Bronchial epithelial cell (primary cell): ENCODE measurements around the gene KRTCAP3. TPM values are rescaled to one million over a fixed set of nuclear protein-coding genes. Genes with fewer than 3 reads are reported as not detected.

ENCODE experiments used
- DNase-seq: peaks from one replicate; pipeline ENCODE4 v3.0.0-alpha.2; 2010; ENCODE audit warnings: low read depth
- FAIRE-seq: peaks from 2 replicates; lab custom pipeline; 2011; peaks lifted over from hg19 to GRCh38; lab: Jason Lieb, UNC
- H3K27me3 ChIP-seq: 2 replicates; pipeline ENCODE4 v1.5.1; 2011; ENCODE audit warnings: low read length; ENCODE audit not compliant: control insufficient read depth, insufficient read depth
- H3K36me3 ChIP-seq: 2 replicates; pipeline ENCODE4 v1.5.1; 2011; ENCODE audit warnings: low read length; ENCODE audit not compliant: control insufficient read depth, insufficient read depth
- H3K4me3 ChIP-seq: 2 replicates; pipeline ENCODE4 v1.5.1; 2011; ENCODE audit warnings: mild to moderate bottlenecking, low read depth, low read length, control low read depth
- total RNA-seq: library from RNA; depleted of rRNA; stranded (reverse); fragments of >200 nt; gene quantifications from 2 replicates; pipeline ENCODE4 v1.2.1, GENCODE V29; 2014
- TF ChIP-seq, protein P1 (sequence below): IDR thresholded peaks from 2 replicates; pipeline ENCODE4 v1.5.1; 2011; ENCODE audit warnings: mild to moderate bottlenecking, moderate library complexity, low read length, control low read depth, inconsistent platforms; ENCODE audit not compliant: insufficient read depth, severe bottlenecking

KRTCAP3 gene
- total RNA-seq, 1 donor from 2014 or later: 28.4 TPM

DNA sequence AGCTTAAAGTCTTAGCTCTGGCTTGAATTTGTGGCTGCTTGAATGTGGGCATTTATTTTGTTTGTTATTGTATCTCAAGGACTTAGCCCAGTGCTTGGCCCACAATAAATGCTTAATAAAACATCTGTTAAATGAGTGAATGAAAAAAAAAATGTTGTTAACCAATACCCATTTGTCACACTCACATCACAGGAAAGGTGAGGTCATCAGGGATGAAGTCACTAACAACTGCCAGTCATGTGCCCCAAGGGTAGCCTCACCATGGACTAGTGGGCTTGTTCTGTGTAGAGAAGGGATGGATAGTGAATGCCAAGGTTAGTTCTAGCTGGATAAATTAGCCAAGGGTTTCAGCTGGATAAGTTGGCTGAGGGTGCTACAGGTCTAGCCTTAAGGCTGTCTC, 10.8 kb upstream of the KRTCAP3 start:
- peaks cover 21% of the 10 kb centered on the region for H3K36me3 ChIP-seq
- H3K4me3 ChIP-seq: no peak overlapping the region
- H3K27me3 ChIP-seq: no peaks in the 10 kb centered on the region
- peak; percentile 86 for DNase-seq
- TF ChIP-seq, protein P1, sequence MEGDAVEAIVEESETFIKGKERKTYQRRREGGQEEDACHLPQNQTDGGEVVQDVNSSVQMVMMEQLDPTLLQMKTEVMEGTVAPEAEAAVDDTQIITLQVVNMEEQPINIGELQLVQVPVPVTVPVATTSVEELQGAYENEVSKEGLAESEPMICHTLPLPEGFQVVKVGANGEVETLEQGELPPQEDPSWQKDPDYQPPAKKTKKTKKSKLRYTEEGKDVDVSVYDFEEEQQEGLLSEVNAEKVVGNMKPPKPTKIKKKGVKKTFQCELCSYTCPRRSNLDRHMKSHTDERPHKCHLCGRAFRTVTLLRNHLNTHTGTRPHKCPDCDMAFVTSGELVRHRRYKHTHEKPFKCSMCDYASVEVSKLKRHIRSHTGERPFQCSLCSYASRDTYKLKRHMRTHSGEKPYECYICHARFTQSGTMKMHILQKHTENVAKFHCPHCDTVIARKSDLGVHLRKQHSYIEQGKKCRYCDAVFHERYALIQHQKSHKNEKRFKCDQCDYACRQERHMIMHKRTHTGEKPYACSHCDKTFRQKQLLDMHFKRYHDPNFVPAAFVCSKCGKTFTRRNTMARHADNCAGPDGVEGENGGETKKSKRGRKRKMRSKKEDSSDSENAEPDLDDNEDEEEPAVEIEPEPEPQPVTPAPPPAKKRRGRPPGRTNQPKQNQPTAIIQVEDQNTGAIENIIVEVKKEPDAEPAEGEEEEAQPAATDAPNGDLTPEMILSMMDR: no peak
- no peak for FAIRE-seq

DNA sequence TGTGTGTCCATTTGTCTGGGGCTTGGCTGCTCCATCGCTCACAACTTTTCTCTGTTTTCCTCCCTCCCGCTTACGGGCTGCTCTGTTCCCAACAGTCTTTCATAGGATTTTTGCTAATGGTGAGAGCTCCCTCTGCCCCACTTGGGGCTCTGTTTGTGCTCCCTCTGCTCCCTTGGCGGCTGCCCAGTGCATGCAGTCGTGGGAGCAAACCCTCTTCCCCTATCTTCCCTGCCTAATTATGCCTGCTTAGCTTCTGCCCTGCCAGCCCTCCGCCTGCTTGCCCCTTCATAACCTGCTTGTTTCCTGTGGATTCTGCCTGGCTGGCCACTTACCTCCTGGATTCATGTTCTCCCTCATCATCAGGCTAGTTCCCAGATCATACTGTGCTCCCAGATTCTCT, 6.6 kb upstream of the KRTCAP3 start:
- Histone ChIP-seq H3K36me3 (peaks cover 36% of the 10 kb centered on the region), H3K4me3 (no peak overlapping the region), H3K27me3 (no peaks in the 10 kb centered on the region)
- DNase-seq (no peak), FAIRE-seq (no peak)
- TF ChIP-seq, protein P1: no peak

DNA sequence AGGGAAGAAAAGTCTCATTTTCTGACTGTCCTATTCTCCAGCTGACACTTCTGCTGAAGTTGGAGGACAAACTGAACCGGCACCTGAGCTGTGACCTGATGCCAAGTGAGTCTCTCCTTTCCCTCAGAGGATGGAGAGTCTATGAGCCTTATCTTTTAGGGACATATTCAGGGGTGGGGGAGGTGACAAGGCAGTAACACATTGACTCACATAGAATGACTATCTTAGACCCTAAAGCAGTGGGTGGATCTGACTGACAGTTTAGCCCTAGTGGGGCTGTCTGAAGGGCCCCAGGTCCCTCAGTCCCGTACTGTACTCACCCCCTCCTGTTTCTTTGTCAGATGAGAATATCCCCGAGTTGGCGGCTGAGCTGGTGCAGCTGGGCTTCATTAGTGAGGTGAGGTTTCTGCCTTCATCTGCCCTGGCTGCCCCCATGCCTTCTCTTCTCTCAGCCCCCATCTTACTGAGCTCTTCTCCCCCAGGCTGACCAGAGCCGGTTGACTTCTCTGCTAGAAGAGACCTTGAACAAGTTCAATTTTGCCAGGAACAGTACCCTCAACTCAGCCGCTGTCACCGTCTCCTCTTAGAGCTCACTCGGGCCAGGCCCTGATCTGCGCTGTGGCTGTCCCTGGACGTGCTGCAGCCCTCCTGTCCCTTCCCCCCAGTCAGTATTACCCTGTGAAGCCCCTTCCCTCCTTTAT, 805 bp upstream of the KRTCAP3 start:
- Histone ChIP-seq H3K36me3 (peaks cover 22% of the 10 kb centered on the region), H3K27me3 (no peaks in the 10 kb centered on the region), H3K4me3 (no peak overlapping the region)
- TF ChIP-seq, protein P1: no peak
- DNase-seq: no peak
- FAIRE-seq: no peak

DNA sequence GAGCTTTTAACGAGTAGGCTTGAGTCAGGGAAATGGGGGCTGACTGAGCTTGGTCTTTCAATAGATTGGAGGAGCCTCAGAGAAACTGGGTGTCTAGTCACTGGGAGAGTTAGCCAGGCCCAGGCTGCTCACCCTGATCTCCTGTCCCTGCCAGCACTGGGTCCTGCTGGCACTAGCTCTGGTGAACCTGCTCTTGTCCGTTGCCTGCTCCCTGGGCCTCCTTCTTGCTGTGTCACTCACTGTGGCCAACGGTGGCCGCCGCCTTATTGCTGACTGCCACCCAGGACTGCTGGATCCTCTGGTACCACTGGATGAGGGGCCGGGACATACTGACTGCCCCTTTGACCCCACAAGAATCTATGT, 720 bp downstream of the KRTCAP3 start:
- TF ChIP-seq, protein P1: no peak
- Histone ChIP-seq H3K36me3 (peaks cover 12% of the 10 kb centered on the region), H3K27me3 (no peaks in the 10 kb centered on the region), H3K4me3 (peak overlapping the region; percentile 68)
- DNase-seq (no peak), FAIRE-seq (no peak)

DNA sequence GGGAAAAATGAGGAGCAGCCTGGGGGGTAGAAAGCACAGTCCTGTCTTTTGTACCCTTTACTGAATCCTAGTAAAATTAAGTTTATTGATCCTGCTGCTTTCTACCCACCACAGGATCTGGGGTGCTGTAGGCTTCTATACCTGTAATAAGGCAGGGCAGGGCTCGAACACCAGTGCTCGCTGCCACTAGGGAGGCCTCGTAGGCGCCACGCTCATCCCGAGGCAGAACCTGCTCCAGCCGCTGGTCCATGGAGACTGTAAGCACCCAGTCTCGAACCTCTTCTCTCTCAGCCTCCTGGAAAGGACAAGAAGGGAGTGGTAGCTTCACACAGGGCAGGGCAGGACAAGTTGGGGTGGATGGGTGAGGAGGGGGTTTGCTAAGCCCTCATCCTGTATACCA, 3.0 kb downstream of the KRTCAP3 start:
- no peak for FAIRE-seq
- H3K4me3 ChIP-seq: no peak overlapping the region

More for the DNA sequence above, 3.0 kb downstream of the KRTCAP3 start:
- peaks cover 6% of the 10 kb centered on the region for H3K36me3 ChIP-seq
- TF ChIP-seq, protein P1: no peak
- DNase-seq: no peak
- no peaks in the 10 kb centered on the region for H3K27me3 ChIP-seq
